ENCODE data around the gene SLC19A1.
"Not testable (repeated sequence)": the region's sequence is repeated elsewhere in the genome, so short reads cannot be mapped to it uniquely, and the experiment has no call there.

The SLC19A1 gene

DNA sequence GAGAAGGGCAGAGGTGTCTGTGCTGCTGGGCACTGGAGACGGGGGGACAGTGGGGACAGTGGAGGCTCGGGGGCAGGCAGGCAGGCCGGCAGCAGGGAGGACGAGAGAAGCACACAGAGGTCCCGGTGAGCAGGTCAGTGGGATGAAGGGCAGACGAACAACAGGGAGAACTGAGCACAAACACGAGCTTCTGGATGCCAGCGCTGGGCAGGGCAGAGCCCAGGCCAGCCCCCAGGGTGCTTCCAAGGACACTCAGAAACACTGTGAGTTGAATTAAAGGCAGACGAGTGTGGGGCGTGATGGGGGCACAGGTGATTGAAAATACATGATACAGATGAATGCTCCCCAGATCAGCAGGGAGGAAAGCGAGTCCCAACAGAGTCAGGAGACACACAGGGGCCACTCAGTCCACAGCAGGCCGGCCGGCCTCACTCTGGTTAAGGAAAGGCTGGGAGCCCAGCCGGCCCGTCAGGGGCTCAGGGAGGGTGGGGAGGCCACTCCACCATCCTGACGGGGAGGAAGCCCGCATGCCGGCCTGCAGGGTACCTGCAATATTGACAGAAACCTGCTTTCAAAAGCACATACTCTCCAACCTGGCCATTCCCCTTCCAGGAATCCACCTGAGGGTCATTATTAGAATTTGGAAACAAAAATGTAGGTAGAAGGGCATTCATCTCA, 14.1 kb downstream of the SLC19A1 start:
- Histone ChIP-seq H3K4me3 (ENCODE audit: low read depth, low read length) (no peak overlapping the region), H3K79me2 (no peaks in the 10 kb centered on the region), H3K9ac (no peak overlapping the region), H3K4me1 (peaks cover 7% of the 10 kb centered on the region), H3K27me3 (ENCODE audit: control insufficient read depth, insufficient read depth, low read length) (no peaks in the 10 kb centered on the region), H3K9me3 (ENCODE audit: control insufficient read depth, low read length) (no peaks in the 10 kb centered on the region), H3K4me2 (ENCODE audit: low read length) (no peak overlapping the region), H3K36me3 (ENCODE audit: control insufficient read depth, insufficient read depth, low read length) (no peaks in the 10 kb centered on the region), H3K27ac (no peak overlapping the region), H2AFZ (no peak overlapping the region)
- TF ChIP-seq CTCF (IDR thresholded peaks at IDR 0.05): no peak

GRCh38 chr21:45527151-45527999, 14.9 kb downstream of the SLC19A1 start:
- not testable (repeated sequence) for H3K36me3 ChIP-seq (ENCODE audit: control insufficient read depth, insufficient read depth, low read length); H3K9ac ChIP-seq; H2AFZ ChIP-seq; H3K4me2 ChIP-seq (ENCODE audit: low read length); H3K27ac ChIP-seq; H3K27me3 ChIP-seq (ENCODE audit: control insufficient read depth, insufficient read depth, low read length); H3K9me3 ChIP-seq (ENCODE audit: control insufficient read depth, low read length); H3K79me2 ChIP-seq; H3K4me1 ChIP-seq; H3K4me3 ChIP-seq (ENCODE audit: low read depth, low read length)

DNA sequence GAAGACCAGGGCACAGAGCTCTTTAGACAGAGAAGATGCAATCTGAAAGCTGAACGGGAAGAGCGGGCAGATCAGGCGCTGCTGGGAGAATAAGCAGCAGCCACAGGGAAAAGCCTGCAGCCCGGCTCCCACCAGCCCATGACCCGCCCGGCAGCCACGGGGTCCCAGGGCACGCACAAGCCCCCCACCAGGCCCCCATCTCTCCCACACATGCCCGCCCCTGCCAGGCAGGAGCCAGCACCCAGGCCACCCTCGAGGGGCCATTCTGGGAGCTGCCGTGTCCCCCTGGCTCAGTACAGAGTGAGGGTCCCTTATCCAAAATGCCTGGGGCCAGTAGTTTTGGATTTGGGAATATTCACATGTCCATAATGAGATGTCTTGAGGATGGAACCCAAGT, 16.3 kb downstream of the SLC19A1 start:
- H3K27ac ChIP-seq: no peak overlapping the region
- H3K4me2 ChIP-seq (ENCODE audit: low read length): no peak overlapping the region
- H3K79me2 ChIP-seq: no peaks in the 10 kb centered on the region
- no peak for TF ChIP-seq CTCF (IDR thresholded peaks at IDR 0.05)
- no peaks in the 10 kb centered on the region for H3K27me3 ChIP-seq (ENCODE audit: control insufficient read depth, insufficient read depth, low read length)
- H3K4me1 ChIP-seq: peaks cover 7% of the 10 kb centered on the region
- H3K4me3 ChIP-seq (ENCODE audit: low read depth, low read length): no peak overlapping the region
- no peaks in the 10 kb centered on the region for H3K9me3 ChIP-seq (ENCODE audit: control insufficient read depth, low read length)
- H3K36me3 ChIP-seq (ENCODE audit: control insufficient read depth, insufficient read depth, low read length): no peaks in the 10 kb centered on the region
- H2AFZ ChIP-seq: no peak overlapping the region
- no peak overlapping the region for H3K9ac ChIP-seq

DNA sequence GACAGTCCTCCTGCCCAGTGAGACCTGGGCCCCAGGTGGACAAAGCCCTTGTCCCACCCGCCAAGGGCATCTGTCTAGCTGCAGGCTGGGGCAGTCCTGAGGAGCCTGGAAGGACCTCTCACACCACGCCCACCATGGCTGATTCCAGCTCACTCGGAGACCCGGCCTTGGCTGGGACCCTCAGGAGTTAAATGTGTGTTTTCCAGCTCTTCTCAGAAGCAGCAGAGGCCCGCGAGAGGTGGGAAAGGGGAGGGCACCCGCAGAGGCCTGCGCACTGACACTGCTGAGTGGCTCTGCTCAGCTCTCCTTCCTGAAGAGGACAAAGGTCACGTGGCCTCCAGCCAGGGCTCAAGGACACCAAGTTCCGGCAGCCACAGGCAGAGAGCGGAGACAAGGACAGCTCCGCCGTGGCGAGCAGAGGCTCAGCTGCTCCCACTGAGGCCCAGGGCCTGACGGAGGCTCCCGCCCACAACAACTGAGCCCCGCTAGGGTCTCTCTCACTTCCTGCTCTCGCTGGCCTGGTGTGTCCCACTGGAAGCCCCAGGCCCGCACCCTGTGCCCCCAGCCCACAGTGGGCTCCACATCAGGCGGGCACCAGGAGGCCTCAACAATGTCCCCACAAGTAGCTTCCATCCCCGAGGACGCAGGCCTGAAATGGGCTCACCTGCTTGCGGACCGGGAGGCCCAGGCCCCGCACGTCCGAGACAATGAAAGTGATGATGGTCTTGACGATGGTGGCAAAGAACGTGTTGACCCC, 16.9 kb downstream of the SLC19A1 start:
- Histone ChIP-seq H3K4me2 (ENCODE audit: low read length) (no peak overlapping the region), H2AFZ (peak overlapping the region; percentile 42), H3K9ac (no peak overlapping the region), H3K79me2 (no peaks in the 10 kb centered on the region), H3K36me3 (ENCODE audit: control insufficient read depth, insufficient read depth, low read length) (no peaks in the 10 kb centered on the region), H3K4me1 (peaks cover 7% of the 10 kb centered on the region), H3K4me3 (ENCODE audit: low read depth, low read length) (no peak overlapping the region), H3K27me3 (ENCODE audit: control insufficient read depth, insufficient read depth, low read length) (no peaks in the 10 kb centered on the region), H3K9me3 (ENCODE audit: control insufficient read depth, low read length) (no peaks in the 10 kb centered on the region), H3K27ac (no peak overlapping the region)
- no peak for TF ChIP-seq CTCF (IDR thresholded peaks at IDR 0.05)

- H3K27ac ChIP-seq: no peak overlapping the region
- no peak for TF ChIP-seq CTCF (IDR thresholded peaks at IDR 0.05)
These were observed 17.5 kb downstream of the SLC19A1 start for GRCh38 chr21:45524756-45525152.

More at GRCh38 chr21:45524756-45525152, 17.5 kb downstream of the SLC19A1 start:
- Histone ChIP-seq H3K36me3 (ENCODE audit: control insufficient read depth, insufficient read depth, low read length) (no peaks in the 10 kb centered on the region), H3K9ac (no peak overlapping the region), H2AFZ (peak overlapping the region; percentile 42), H3K4me2 (ENCODE audit: low read length) (no peak overlapping the region), H3K9me3 (ENCODE audit: control insufficient read depth, low read length) (no peaks in the 10 kb centered on the region), H3K4me3 (ENCODE audit: low read depth, low read length) (no peak overlapping the region), H3K27me3 (ENCODE audit: control insufficient read depth, insufficient read depth, low read length) (no peaks in the 10 kb centered on the region), H3K79me2 (no peaks in the 10 kb centered on the region), H3K4me1 (peaks cover 7% of the 10 kb centered on the region)
